Kidney epithelial cell (primary cell): ENCODE results near the gene DMRT1. TPM values are rescaled to one million over a fixed set of nuclear protein-coding genes. Genes with fewer than 3 reads are reported as not detected.

Experiments used
- DNase-seq: peaks from one replicate; pipeline ENCODE4 v3.0.0-alpha.2; 2010; ENCODE audit warnings: low read depth
- H3K27me3 ChIP-seq: 2 replicates; pipeline ENCODE4 v1.6.0; 2011; ENCODE audit warnings: low read length; ENCODE audit not compliant: control insufficient read depth, insufficient read depth
- H3K36me3 ChIP-seq: 2 replicates; pipeline ENCODE4 v1.5.1; 2011; ENCODE audit warnings: low read length; ENCODE audit not compliant: control insufficient read depth, insufficient read depth
- H3K4me3 ChIP-seq: 2 replicates; pipeline ENCODE4 v1.5.1; 2011; ENCODE audit warnings: low read depth, mild to moderate bottlenecking, control low read depth, low read length
- CTCF ChIP-seq: IDR thresholded peaks from 2 replicates; pipeline ENCODE4 v1.5.1; 2011; ENCODE audit warnings: mild to moderate bottlenecking, moderate library complexity, low read length, control low read depth, inconsistent platforms; ENCODE audit not compliant: insufficient read depth, poor library complexity, severe bottlenecking
- total RNA-seq: library from RNA; depleted of rRNA; stranded (reverse); fragments of >200 nt; gene quantifications from 2 replicates; pipeline ENCODE4 v1.2.3, GENCODE V29; 2015

DMRT1 gene
- total RNA-seq, 1 donor from 2014 or later, result 0.08 TPM

- DNase-seq, result no peak
- TF ChIP-seq CTCF, result no peak
- Histone ChIP-seq H3K4me3 (no peak overlapping the region), H3K36me3 (no peaks in the 10 kb centered on the region), H3K27me3 (peaks cover 2% of the 10 kb centered on the region)
Observed at GRCh38 chr9:875119-875962, 33.8 kb downstream of the DMRT1 start.

GRCh38 chr9:876425-876824, 34.9 kb downstream of the DMRT1 start:
- Histone ChIP-seq H3K4me3 (no peak overlapping the region), H3K36me3 (no peaks in the 10 kb centered on the region), H3K27me3 (peaks cover 2% of the 10 kb centered on the region)
- DNase-seq, result no peak
- TF ChIP-seq CTCF, result no peak

- Histone ChIP-seq H3K4me3 (no peak overlapping the region), H3K36me3 (no peaks in the 10 kb centered on the region), H3K27me3 (peaks cover 2% of the 10 kb centered on the region)
- no peak for DNase-seq
- no peak for TF ChIP-seq CTCF
Observed at GRCh38 chr9:878239-878638, 36.7 kb downstream of the DMRT1 start.

- no peak for DNase-seq
- H3K27me3 ChIP-seq, result peaks cover 4% of the 10 kb centered on the region
- no peak overlapping the region for H3K4me3 ChIP-seq
- no peak for TF ChIP-seq CTCF
- no peaks in the 10 kb centered on the region for H3K36me3 ChIP-seq
Observed at GRCh38 chr9:880725-881124, 39.2 kb downstream of the DMRT1 start.

- Histone ChIP-seq H3K36me3 (no peaks in the 10 kb centered on the region), H3K4me3 (no peak overlapping the region), H3K27me3 (peaks cover 2% of the 10 kb centered on the region)
- DNase-seq, result no peak
- TF ChIP-seq CTCF, result no peak
Observed at GRCh38 chr9:882416-882924, 41.0 kb downstream of the DMRT1 start.
